Activated CD4-positive, alpha-beta T cell treated with anti-CD3 and anti-CD28 coated beads, Interleukin-2, amount 50 U/mL, for 16 hours (primary cell): ENCODE data around the gene FOXP1.
A peak's percentile ranks its signal among the peaks of the same experiment; 100 is the strongest.

Source experiments
- DNase-seq: peaks from one replicate; pipeline ENCODE4 v3.0.0-alpha.2; 2020

Gene FOXP1

DNA sequence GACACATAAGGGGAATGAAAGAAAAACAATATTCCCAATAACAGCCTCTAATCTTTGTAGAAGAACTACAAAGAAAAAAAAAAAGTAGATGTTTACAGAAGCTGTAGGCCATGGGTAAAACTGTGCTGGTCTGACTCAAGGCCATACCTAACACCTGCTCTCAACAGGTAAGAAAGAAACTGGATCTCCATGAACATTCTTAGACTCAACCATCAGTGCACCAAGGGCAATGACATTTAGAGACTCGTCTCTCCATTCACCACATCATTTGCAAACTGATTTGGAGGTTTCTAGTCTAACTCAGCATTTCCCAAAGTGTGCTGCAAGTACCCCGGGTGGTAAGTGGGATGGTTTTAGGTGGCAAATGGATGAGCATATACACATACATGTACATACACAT is 164.2 kb downstream of the FOXP1 start:
- peak; percentile 35 for DNase-seq

DNA sequence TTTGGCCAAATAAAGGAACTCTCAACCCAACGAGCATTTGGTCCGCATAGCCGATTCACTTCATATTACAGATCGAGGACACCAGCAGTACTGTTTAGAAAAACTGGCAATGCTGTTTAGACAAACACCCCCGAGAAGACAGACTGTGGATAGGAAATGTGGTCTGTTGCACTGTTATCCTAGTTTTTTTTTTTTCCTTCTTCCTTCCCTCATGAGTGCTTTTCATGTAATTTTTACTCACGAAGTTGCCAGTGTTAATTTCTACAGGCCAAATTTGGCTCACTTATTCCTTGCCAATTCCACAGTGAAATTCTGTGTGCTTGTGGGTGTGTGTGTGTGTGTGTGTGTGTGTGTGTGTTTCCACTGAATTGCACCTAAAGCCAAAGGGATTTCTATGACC is 165.7 kb downstream of the FOXP1 start:
- DNase-seq: no peak

DNA sequence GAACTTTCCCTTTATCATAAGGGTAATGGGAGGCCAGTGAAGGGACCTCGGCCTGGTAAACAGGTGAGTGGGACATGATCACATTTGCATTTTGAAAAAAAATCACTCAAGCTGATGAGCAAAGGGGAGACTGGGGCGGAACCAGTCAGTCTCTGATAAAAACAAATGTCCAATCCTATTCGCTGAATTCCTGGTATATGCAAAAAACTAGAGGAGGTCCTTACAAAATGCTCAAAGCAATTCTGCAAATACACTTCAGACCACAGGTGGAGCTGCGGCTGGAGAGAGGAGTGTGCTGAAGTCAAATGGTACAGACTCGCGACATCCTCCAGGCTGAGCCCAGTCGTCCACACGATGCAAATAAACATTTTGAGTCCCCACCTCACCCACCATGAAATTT is 166.7 kb downstream of the FOXP1 start:
- DNase-seq: no peak

DNA sequence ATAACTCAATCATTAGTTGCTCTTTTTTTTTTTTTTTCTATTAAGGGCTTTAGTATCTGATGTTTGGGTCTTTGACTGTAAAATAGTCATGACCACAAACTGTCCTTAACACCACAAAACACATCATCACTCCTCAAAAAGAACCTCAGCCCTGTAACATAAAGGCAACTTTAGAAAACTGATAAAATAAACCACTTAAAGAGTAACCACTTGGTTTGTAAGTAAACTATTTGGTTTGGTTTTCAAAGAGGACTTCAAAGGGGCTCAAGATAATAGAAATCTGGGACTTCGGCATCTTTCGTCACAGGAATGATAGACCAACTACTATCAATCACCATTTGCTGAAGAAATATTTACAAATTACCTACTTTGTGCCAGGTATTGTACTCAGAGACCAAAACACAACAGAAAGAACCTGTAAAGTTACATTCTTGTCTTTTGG is 167.8 kb downstream of the FOXP1 start:
- DNase-seq: no peak

DNA sequence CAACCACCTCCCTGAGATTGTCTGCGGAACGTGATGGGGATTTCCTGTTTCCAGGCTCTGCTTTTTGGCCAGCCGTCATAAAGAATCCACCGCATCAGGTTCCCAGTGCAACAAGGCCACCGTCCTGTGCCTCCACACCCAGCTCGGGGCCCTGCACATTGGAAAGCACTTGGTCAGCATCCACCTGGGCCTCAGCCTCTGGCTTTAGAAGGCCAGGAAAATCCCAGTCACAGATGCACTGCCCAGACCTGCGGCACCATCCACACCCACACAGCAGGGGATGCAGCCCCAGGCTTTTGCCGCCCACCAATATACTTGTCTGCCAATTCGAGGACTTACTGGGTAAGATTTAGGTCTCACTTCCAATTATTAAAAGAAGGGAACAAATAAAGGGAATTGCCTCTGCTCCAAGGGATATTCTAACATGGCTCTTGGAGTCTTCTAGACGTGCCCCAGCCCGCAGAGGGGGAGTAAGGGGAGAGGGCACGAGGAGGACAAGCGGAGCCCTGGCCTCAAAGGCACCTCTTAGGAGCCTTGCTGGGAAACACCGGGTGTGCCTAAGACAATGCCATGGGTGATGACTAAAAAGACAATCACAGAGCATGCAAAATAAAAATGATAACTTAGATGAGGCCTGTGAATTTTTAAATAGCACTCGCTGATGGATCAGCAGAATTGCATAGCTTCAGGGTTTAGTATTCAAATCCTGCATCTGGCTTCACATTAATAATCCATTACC is 169.2 kb downstream of the FOXP1 start:
- no peak for DNase-seq

DNA sequence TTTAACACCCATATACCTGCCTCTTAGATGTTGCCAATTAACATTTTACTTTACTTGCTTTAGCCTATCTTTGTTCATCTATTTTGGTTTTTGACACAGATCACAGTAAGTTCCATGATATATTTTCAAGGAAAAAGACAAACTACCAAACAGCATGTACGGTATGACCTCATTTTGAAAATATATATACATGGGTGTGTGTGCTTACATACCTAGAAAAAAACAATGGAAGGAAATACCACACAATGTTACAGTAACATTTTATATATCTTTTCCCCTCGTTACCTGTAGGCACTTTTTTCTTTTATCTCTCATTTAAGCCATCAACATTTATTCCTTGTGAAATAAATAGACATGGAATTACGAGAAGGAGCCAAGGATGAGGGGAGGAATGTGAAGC is 170.0 kb downstream of the FOXP1 start:
- DNase-seq: no peak

DNA sequence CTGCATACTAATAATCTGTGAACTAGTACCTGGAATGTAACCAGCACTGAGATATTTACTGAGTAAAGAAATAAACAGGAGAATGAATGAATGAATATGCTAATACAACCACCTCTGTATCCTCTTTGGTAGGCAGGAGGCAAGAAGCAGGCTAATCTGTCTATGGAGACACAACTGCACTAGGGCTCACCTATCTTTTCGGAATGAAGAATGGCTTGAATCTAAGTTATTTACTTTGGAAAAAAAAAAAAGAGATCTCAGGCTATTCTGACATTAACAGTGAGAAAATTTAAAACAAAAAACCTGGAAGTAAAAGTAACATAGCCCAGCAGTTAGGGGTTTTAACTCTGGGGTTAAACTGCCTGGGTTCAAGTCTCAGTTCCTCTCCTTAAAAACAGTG is 174.2 kb downstream of the FOXP1 start:
- DNase-seq: no peak

DNA sequence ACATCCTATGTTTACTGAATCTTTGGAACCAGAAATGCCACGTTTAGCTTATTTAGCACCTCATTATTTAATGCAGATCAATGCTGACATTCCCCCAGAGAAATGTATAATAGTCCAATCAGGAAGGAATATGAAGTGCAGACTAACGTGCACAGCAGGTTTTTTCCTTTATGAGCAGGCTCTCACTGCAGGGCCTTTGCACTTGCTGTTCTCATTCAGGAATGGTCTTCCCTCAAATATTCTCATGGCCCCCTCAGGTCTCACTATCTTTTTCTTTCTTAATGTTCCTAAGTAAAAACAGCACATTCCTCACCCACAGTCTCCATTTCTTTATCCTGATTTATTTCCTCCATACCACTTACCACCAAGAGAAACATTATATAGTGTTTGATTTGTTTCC is 174.6 kb downstream of the FOXP1 start:
- no peak for DNase-seq

DNA sequence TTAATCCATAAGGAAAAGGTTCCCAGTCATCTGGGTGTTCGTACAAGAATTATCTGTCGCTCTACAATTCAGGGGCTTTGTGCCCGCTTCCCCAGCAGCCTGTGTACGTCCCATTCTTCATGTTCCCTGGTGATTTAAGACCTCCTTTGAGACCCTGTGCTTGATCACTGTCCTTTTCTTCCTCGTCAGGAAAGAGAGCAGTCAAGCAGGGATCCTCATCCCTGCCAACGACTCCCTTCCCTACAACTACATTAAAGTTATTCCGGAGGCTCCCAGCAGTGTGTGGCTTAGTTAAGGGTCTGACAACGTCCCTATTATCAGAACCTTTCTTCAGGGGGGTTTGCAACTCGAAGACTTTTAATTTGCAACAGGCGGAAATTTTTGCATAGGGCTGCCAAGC is 175.7 kb downstream of the FOXP1 start:
- DNase-seq: no peak

DNA sequence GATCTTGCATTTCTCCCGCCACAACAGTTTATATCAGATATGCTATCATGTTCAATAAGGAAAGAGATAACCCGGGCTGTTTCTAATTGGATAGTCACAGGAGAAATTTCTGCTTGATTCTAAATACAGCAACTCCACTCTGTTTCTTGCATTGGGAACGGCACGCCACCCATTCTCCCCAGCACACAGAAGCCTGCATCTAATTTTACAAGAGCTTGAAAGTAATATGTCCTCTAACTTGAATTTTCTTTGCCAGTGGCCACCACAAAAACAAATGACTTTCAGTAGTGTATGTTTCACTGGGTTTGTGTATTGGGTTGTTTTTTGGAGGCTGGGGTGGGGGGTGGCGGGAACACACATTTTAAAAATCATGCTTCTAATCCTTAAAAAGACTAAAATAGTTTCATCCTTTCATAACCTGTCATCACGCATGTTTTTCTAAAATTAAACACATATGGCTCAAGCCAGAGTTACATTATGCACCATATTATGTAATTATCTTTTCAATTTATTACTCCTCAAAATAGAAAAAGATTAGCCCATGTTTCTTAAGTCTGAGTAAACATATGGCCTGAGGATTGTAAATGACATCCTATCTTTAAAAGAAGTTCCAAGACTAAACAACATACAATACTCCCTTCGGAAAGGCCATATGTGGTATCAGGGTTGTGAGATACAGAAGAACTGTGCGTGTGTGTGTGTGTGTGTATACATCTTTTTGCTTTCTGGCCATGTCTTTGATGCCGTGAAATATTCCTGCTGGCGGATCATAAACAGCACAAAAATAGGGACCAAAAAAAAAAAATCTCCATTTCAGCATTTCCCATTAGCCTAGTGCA is 176.3 kb downstream of the FOXP1 start:
- no peak for DNase-seq

DNA sequence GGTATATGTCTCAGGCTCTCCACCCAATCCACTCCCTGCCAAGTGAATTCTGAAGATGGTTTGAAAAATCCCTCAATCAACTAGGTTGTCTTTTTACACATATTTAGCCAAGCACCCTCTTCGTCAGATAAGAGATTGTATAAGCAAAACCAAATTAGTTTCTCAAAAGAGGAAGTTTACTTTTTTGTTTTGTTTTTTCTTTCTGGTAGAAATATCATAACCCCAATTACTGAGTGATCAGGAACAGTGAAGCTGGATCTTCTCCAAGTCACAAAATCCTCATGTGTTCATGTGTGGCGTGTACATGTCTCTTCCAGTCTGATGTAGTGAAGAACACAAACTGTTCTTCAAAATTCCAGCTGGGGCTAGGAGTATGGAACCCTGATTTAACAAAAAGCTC is 180.6 kb downstream of the FOXP1 start:
- DNase-seq: no peak

DNA sequence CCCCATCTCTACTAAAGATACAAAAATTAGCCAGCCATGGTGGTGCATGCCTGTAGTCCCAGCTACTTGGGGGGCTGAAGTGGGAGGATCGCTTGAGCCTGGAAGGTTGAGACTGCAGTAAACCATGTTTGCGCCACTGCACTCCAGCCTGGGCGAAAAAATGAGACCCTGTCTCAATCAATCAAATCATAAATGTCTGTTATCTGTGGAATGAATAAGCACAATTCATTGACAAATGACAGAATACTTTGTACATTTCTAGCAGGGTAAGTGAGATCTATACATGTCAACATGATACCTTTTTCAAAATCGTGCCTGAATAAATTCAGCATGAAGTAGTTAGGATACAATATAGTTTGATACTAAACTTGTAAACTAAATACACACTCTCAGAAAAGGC is 181.2 kb downstream of the FOXP1 start:
- no peak for DNase-seq

DNA sequence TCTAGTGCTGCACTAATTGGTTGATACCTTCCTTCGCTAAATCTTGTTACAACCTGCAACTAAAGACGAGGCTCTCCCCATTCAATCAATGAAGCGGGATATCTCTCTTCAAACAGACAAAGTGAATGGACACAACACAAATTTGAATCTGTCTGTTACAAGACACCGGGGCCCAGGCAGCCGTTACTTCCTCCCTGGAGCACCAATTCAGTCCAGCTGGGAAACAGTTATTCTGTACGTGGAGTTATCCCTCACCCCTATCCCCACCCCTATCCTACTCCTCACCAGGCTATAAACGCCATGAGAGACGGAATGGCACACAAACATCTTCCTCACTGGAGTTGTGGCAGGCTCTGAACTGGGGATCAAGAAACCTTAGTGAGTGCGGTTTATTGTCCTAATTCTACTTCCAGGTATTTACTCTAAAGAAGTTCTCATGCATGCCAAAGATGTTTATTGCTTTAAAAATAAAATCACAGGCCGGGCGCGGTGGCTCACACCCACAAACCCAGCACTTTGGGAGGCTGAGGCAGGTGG is 181.8 kb downstream of the FOXP1 start:
- no peak for DNase-seq

DNA sequence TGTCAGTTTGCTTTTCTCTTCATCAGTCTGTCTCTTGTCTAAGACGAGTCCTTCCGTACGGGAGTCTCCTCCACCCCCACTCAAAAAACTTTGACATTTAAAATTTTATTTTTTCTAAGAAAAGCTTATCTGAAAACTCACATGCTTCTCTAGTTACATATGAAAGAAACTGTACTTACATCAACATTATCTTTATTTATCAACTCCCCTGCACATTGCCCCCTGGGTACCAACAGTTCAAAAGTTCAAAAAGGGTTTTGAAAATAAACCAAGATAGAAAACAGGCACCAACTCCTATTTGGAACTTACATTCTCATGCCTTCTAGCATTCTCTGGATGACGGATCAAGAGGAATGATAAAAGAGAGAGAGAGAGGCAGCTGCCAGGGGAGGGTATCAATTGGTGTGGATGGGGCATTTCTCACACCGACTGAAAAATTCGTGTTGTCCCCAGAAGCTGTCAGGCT is 182.5 kb downstream of the FOXP1 start:
- DNase-seq: no peak

DNA sequence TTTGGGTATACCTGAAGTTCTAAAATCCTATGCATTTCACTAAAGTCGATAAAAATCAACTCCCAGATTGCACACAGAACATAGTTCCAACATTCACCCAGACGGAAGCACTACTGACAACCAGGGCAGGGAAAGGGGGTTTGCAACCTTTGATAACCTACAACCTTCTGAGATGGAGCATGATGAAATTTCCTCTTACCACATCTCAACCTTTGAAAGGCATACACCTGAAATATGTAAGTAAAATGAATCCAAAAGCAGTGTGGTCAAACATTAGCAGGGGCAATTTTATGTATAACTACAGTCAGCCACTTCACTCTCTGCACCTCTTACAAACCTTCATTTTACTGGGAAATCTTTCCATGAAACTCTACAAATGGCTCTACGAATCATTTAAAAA is 184.1 kb downstream of the FOXP1 start:
- no peak for DNase-seq

DNA sequence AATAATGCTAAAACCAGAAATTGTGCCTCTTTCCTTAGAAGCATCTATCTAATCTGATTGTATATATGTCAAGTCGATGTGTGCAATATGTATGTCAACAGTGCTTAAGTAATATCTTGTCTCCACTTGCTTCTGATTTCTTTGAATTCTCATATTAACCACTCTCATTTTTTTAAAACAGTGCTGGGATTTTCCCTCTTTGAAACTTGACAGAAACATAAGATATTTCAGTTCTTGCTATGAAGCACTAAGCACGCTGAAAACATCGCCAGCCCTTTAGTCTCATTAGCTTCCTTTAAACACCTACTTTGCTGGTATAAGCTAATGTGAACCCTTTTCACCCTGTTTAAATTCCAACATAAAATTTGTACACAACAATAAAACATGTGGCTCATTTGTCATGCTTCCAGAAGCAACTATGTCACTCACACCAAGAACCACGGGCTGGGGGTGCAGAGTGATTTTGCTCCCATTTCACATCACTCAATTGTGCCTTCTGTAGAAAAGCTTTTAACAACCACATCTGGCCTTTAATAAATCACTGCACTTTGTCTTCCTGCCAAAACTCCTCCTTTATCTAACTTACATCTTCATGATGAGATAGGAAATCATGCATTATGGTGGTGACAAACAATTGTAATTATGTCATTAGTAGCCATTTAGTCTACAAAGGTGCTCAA is 185.2 kb downstream of the FOXP1 start:
- no peak for DNase-seq

DNA sequence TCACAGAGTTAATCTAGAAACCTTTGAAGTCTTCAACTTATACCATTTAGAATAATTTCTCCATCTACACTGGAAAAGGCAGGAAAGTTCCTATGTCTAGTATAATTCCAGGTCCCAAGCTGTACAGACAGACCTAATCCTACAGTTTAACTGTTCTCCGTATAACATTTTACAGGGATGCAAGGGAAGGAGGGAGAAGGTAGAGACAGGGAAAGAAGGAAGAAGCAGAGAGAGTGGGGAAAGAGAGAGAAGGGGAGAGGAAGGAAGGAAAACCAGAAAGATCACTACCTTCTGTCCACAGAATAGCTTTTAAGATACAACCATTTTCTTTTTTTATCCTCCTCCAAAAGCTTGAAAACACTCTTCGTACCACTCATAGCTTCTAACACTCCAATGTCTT is 185.8 kb downstream of the FOXP1 start:
- no peak for DNase-seq

DNA sequence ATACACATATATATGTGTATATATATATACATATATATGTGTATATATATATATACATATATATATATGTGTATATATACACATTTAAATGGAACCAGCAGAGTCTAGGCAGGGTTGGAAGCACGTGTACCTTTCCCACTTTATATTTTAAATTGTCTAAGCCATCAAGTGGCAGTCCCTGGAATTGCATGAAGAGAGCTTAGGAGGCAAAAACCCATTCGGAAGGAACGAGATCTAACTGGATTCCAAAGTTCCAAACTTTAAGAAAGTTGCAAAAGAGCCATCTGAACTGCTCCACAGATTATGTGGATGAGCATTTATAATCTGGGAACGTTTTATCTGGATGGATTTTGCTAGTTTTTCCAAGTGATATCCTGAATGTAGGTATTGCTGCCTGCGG is 186.5 kb downstream of the FOXP1 start:
- no peak for DNase-seq

DNA sequence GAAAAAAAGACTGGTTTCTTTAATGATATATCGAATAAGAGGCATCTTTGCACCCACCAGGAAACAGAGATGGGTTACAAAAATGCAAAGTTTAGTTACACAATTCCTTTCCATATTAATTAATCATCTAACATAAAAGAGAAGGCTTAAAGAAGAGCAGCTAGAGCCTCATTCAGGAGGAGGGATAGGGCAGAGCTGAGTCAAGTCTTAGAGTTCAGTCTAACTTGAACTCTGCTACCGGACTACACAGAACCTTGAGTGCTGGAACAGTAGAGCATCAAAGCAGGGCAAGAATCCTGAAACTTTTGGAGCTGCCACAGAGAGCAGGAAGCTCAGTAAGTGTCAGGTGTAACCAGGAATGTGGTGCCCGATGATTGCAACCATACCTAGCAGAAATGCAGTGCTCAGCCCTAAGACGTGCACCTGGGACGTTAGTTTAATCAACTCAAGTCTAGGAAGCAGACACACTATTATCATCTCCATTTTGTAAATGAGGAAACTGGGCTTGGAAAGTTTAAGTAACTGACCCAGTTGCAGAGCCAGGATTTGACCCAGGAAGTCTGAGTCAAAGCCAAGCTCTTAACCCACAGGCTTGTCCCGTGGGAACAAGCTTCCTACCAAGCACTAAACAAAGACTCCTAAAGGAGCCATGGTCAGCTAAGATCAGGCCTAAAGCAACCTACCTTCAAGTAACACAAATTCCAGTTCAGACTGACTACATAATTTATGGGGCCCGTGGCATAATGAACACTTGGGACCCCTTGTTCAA is 187.4 kb downstream of the FOXP1 start:
- no peak for DNase-seq

DNA sequence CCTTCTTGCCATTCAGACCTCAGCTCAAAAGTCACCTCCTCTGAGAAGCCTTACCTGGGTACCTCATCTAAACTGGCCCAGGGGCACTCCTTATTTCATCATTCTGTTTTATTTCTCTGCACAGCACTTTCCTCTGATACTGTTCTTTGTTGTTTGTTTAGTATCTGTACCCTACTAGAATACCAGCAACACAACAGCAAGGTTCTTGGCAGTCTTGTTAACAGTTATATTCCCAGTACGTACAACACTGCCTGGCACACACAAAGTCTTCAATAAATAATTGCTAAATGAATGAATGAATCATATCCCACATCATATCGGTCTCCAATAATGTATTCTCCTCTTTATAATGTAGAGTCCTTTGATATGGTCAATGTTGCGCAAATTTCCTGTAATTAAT is 188.1 kb downstream of the FOXP1 start:
- no peak for DNase-seq

DNA sequence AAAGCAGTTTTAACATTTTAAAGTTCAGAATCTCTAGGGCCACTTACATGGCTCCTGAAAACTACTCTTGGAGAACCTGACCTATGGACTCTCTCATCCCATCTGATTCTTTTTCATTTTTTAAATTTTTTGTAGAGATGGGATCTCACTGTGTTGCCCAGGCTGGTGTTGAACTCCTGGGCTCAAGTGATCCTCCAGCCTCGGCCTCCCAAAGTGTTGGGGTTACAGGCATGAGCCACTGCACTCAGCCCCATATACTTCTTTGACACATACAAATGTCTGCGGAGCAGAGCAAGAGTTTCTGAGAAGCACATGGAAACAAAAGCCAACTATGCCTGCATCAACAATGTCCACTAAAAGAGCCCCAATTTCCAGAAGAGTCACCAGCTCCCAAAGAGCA is 189.8 kb downstream of the FOXP1 start:
- no peak for DNase-seq

DNA sequence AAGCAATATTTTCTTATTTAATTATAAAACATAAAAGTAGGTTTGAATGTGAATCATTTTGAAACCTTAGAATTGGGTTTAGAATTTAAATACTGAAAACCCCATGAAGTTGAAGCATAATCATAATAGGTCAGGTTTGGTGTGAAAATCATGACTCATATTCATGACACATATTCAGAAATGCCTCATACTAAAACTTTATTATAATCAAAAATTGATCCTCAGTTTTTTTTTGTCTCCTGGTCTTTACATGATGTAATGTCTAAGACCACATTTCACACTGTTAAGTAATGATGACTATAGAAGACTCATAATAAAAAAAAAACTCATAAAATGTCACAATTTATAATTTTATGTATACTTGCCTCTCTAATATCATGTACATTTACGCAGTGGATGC is 190.4 kb downstream of the FOXP1 start:
- peak; percentile 79 for DNase-seq

DNA sequence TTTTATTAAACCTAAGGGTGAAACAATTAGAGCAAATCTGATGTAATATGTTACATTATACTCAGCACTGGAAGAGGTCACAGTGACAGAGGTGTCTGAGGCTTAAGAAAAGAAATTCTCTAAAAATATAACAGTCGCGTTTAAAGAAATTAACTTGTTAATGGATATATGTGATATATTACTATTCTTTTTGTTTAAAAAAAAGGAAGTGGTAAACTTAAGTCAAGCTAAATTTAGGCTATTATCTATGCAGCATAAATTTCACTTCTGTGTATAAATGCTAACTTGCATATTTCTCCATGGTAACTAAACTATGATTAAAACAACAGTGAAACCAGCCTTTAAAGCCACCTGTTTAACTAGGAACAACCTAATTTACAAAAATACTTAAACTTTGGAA is 191.3 kb downstream of the FOXP1 start:
- DNase-seq: no peak
